K562 treated with DMSO at 1 percent for 4 hours (cell line): Measurements from ENCODE around the gene DAO. TPM values are rescaled to one million over a fixed set of nuclear protein-coding genes. Genes with fewer than 3 reads are reported as not detected.

Experiments
- total RNA-seq: library from RNA; unstranded; fragments of 300-600 nt; gene quantifications from 2 replicates; pipeline ENCODE4 v1.2.3, GENCODE V29; 2022; ENCODE audit not compliant: insufficient read depth

Gene DAO
- total RNA-seq, result not detected in 2 replicates

GRCh38 chr12:108879615-108880254 lies at the start of gene DAO:
Gene DAO (plus strand): TSS chr12:108880092. CDS start chr12:108885007, 4,915 bp downstream.

Other genes with a start within 250 kb of the DAO start
- 9.0 and 21.8 TPM in 2 replicates for gene SELPLG, start 246.2 kb upstream of the DAO start, total RNA-seq
- gene CORO1C, start 148.6 kb upstream of the DAO start, total RNA-seq, result 50.4 and 58.5 TPM in 2 replicates
- gene SSH1, start 22.5 kb upstream of the DAO start, total RNA-seq, result 6.4 and 10.2 TPM in 2 replicates
- gene SVOP, start 141.0 kb downstream of the DAO start, total RNA-seq, result 0.16 TPM in 1 of 2 replicates, not detected in the other
- gene USP30, start 172.5 kb downstream of the DAO start, total RNA-seq, result 1.5 and 2.8 TPM in 2 replicates
- gene ALKBH2, start 213.4 kb downstream of the DAO start, total RNA-seq, result 16.0 and 23.0 TPM in 2 replicates
- 17.1 and 25.8 TPM in 2 replicates for gene UNG, start 217.5 kb downstream of the DAO start, total RNA-seq
- 3.5 and 6.7 TPM in 2 replicates for gene ACACB, start 236.5 kb downstream of the DAO start, total RNA-seq